ENCODE data around the gene MYCL.
A peak's percentile ranks its signal among the peaks of the same experiment; 100 is the strongest.
"Not testable (repeated sequence)": the region's sequence is repeated elsewhere in the genome, so short reads cannot be mapped to it uniquely, and the experiment has no call there.

MYCL gene

GRCh38 chr1:39919545-39919944, 17.8 kb upstream of the MYCL start:
- DNase-seq (ENCODE audit: low spot score), result peak; percentile 87
- POLR2A ChIA-PET (ENCODE audit: low non-redundant PET), result interaction anchor here (0.5 to 0.7 kb wide), 3 partner anchors 13 to 48 kb away, joined by 3 to 7 read pairs (median 3); no protein-coding TSS in a partner anchor
- peak overlapping the region; percentile 9; the same call in 1 of the 2 replicates for H3K27ac ChIP-seq
- peak; percentile 78 for TF ChIP-seq CTCF (conservative IDR thresholded peaks at IDR 0.05; ENCODE audit: low read depth)
- CTCF ChIA-PET, result interaction anchor here (0.6 to 4.9 kb wide), 32 partner anchors 9 to 706 kb away, joined by 3 to 111 read pairs (median 4); partner anchors contain the start of genes MFSD2A and MYCL

- DNase-seq (ENCODE audit: low spot score), result no peak
- no peak overlapping the region for H3K27ac ChIP-seq
- ChIA-PET POLR2A (ENCODE audit: low non-redundant PET) (no interaction called here), CTCF (interaction anchor here (0.6 to 4.9 kb wide), 3 partner anchors 54 to 114 kb away, joined by 3 to 111 read pairs (median 11); no protein-coding TSS in a partner anchor)
- no peak for TF ChIP-seq CTCF (conservative IDR thresholded peaks at IDR 0.05; ENCODE audit: low read depth)
Observed at GRCh38 chr1:39917825-39918224, 16.1 kb upstream of the MYCL start.

- no peak for DNase-seq (ENCODE audit: low spot score)
- TF ChIP-seq CTCF (conservative IDR thresholded peaks at IDR 0.05; ENCODE audit: low read depth), result no peak
- CTCF ChIA-PET, result interaction anchor here (0.7 to 2.9 kb wide), 2 partner anchors 13 to 116 kb away, joined by 3 to 11 read pairs; no protein-coding TSS in a partner anchor
- H3K27ac ChIP-seq, result no peak overlapping the region
- POLR2A ChIA-PET (ENCODE audit: low non-redundant PET), result no interaction called here
Observed at GRCh38 chr1:39915499-39916129, 13.9 kb upstream of the MYCL start.

GRCh38 chr1:39913136-39913535, 11.4 kb upstream of the MYCL start:
- H3K27ac ChIP-seq; CTCF ChIA-PET; DNase-seq (ENCODE audit: low spot score); POLR2A ChIA-PET (ENCODE audit: low non-redundant PET): not testable (repeated sequence)

- no peak overlapping the region for H3K27ac ChIP-seq
- no peak for TF ChIP-seq CTCF (conservative IDR thresholded peaks at IDR 0.05; ENCODE audit: low read depth)
- CTCF ChIA-PET, result interaction anchor here (0.6 to 2.5 kb wide), 3 partner anchors 8 to 17 kb away, joined by 6 to 11 read pairs (median 10); partner anchors contain the start of gene MYCL
- POLR2A ChIA-PET (ENCODE audit: low non-redundant PET), result no interaction called here
- DNase-seq (ENCODE audit: low spot score), result no peak
Observed at GRCh38 chr1:39910263-39910662, 8.5 kb upstream of the MYCL start.

- POLR2A ChIA-PET (ENCODE audit: low non-redundant PET), result no interaction called here
- no peak for TF ChIP-seq CTCF (conservative IDR thresholded peaks at IDR 0.05; ENCODE audit: low read depth)
- no peak for DNase-seq (ENCODE audit: low spot score)
- H3K27ac ChIP-seq, result no peak overlapping the region
- CTCF ChIA-PET, result no interaction called here
Observed at GRCh38 chr1:39908534-39908933, 6.8 kb upstream of the MYCL start.

All from RWPE1 (cell line).